ENCODE measurements around the gene QSOX1.

The QSOX1 gene

DNA sequence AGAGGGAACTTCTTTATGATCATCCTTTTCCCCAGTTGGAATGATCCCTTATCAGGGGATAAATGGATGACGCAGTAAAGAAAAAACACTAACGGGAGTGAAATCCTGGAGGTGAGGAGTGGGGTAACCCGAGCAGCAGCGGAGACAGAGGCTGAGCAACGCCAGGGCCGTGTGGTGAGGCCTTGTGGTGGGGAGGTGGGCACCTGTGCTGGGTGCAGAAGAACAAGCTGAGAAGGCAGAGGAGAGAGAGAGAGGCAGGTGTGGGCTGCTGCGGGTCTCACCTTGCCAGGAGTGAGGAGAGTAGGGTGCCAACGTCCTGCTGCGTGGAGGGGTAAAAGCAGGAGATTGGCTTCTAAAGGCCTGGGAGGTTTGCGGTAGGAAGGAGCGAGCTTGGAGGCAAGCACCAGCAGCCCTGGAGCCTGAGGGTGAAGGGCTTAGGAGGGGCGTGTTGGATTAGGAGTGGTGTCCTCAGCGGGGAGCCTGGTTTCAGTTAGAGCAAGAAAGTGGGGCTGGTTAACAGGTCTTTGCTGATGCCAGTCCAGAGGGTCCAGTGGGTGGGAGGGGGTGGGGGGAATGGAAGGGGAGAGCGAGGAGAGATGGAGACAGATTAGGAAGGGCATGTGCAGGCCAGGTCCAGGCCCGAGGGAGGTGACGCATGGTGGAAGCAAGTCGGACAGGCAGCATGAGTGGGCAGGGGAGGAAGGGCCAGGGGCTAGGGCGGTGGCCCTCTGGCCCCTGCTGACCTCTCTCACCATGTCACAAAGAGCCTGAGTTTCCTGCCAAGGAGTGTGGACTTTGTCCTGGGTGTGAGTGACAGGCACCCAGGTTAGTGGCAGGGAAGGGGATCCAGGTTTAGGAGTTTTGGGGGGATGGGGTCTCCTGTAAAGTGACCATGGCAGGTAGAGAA, 38.7 kb downstream of the QSOX1 start:
- H3K36me3 ChIP-seq = no peaks in the 10 kb centered on the region
- no peak overlapping the region for H3K4me3 ChIP-seq (ENCODE audit: low read depth, low read length)
- no peaks in the 10 kb centered on the region for H3K9me3 ChIP-seq
- TF ChIP-seq CTCF (IDR thresholded peaks at IDR 0.05; ENCODE audit: low read depth, low read length) = no peak
- H3K27me3 ChIP-seq = no peaks in the 10 kb centered on the region
- H3K4me1 ChIP-seq = no peaks in the 10 kb centered on the region
- no peak for DNase-seq

- no peak overlapping the region for H3K4me3 ChIP-seq (ENCODE audit: low read depth, low read length)
- no peaks in the 10 kb centered on the region for H3K9me3 ChIP-seq
- no peak for TF ChIP-seq CTCF (IDR thresholded peaks at IDR 0.05; ENCODE audit: low read depth, low read length)
- no peak for DNase-seq
- H3K36me3 ChIP-seq = no peaks in the 10 kb centered on the region
- H3K4me1 ChIP-seq = no peaks in the 10 kb centered on the region
- H3K27me3 ChIP-seq = no peaks in the 10 kb centered on the region
Observed at GRCh38 chr1:180194048-180194425, 39.4 kb downstream of the QSOX1 start.

DNA sequence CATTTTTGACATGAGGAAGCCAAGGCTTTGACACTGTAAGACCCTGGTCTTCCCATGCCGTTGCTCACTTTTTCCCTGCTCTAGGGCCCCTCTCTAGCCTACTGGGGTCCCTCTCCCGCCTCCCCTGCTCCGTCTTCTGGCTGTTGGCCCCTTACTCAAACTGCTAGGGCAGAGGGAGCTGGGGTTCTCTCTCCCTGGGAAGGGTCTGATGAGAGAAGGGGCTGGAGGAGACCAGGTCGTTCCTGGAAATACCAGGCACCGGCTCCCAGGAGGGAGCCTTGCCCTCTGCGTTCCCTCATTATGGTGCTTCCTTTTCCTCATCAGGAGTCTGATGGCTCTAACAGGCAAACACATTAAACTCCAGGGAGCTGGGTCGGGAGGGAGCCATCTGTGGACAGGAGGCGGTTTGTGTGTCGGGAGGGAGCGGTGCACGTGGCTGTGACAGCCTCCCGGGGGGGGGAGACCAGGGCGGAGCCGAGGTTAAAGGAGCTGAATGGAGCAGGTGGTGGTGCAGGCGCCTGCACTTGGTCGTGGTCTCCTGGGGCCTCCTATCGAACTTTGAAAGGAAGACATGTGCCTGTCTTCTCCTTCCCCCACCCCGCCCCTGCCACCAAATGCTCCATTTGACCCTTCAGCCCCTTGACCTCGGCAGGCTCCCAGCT, 40.0 kb downstream of the QSOX1 start:
- Histone ChIP-seq H3K27me3 (no peaks in the 10 kb centered on the region), H3K4me1 (no peaks in the 10 kb centered on the region)
- no peak for TF ChIP-seq CTCF (IDR thresholded peaks at IDR 0.05; ENCODE audit: low read depth, low read length)

GRCh38 chr1:180195401-180195800, 40.7 kb downstream of the QSOX1 start:
- no peaks in the 10 kb centered on the region for H3K9me3 ChIP-seq
- no peaks in the 10 kb centered on the region for H3K36me3 ChIP-seq
- TF ChIP-seq CTCF (IDR thresholded peaks at IDR 0.05; ENCODE audit: low read depth, low read length) = no peak
- H3K27me3 ChIP-seq = no peaks in the 10 kb centered on the region
- DNase-seq = no peak
- H3K4me3 ChIP-seq (ENCODE audit: low read depth, low read length) = no peak overlapping the region
- no peaks in the 10 kb centered on the region for H3K4me1 ChIP-seq

More for the DNA sequence above, 40.0 kb downstream of the QSOX1 start:
- no peak for DNase-seq
- no peaks in the 10 kb centered on the region for H3K36me3 ChIP-seq
- H3K4me3 ChIP-seq (ENCODE audit: low read depth, low read length) = no peak overlapping the region
- H3K9me3 ChIP-seq = no peaks in the 10 kb centered on the region

- TF ChIP-seq CTCF (IDR thresholded peaks at IDR 0.05; ENCODE audit: low read depth, low read length) = no peak
- Histone ChIP-seq H3K4me3 (ENCODE audit: low read depth, low read length) (no peak overlapping the region), H3K27me3 (no peaks in the 10 kb centered on the region), H3K36me3 (no peaks in the 10 kb centered on the region), H3K4me1 (no peaks in the 10 kb centered on the region), H3K9me3 (no peaks in the 10 kb centered on the region)
- DNase-seq = no peak
Observed at GRCh38 chr1:180195916-180196315, 41.2 kb downstream of the QSOX1 start.
